ENCODE measurements around the gene CRIP3.

Gene CRIP3

GRCh38 chr6:43287717-43288679 lies 20.6 kb downstream of the CRIP3 start:
- DNase-seq (ENCODE audit: low read depth in 3 of 3) = no peak

GRCh38 chr6:43286980-43287716 lies 21.5 kb downstream of the CRIP3 start:
- no peak for DNase-seq (ENCODE audit: low read depth in 3 of 3)

DNA sequence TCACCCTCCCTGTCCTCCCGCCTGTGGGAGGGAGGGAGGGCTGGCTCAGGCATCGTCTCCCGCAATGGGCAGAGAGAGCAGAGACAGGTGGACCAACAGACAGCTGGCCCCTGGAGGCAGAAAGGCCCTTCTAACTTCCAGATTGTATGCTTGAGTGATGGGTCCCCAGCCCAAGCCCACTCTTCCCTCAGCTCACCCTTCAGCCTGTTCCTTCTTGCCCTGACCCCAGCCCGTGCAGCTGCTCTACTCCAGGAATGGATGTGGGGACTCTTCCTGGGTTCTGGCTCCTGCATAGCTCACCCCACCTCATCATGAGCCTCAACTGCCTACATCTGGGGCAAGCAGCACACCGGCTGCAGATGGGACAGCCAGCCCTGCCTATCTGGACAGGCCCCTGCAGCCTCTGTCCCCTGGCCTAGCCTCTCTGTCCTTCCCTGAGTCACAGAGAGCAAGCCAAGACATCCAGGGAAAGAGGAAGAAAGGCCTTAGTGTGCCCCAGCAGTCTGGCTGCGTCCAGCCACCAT lies 22.1 kb downstream of the CRIP3 start:
- DNase-seq (ENCODE audit: low read depth in 3 of 3) = no peak

DNA sequence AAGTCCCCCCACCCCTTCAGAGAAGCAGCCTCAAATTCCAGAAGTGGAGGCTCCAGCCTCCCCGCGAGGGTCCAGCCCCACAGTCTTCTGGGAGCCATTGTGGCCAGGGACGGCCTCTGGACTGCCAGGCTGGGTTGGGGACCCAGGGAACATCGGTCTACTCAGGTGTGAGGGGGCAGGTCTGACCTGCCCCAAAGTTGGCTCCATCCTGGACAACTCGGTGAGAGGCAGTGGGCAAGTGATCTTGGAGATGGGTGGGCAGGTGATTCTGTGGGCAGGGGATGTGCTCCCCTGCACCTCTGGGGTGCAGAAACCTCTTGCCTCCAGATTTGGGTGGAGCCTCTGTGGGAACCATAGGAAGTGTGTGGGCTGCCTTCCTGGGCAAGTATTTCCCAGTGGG lies 22.8 kb downstream of the CRIP3 start:
- no peak for DNase-seq (ENCODE audit: low read depth in 3 of 3)

DNA sequence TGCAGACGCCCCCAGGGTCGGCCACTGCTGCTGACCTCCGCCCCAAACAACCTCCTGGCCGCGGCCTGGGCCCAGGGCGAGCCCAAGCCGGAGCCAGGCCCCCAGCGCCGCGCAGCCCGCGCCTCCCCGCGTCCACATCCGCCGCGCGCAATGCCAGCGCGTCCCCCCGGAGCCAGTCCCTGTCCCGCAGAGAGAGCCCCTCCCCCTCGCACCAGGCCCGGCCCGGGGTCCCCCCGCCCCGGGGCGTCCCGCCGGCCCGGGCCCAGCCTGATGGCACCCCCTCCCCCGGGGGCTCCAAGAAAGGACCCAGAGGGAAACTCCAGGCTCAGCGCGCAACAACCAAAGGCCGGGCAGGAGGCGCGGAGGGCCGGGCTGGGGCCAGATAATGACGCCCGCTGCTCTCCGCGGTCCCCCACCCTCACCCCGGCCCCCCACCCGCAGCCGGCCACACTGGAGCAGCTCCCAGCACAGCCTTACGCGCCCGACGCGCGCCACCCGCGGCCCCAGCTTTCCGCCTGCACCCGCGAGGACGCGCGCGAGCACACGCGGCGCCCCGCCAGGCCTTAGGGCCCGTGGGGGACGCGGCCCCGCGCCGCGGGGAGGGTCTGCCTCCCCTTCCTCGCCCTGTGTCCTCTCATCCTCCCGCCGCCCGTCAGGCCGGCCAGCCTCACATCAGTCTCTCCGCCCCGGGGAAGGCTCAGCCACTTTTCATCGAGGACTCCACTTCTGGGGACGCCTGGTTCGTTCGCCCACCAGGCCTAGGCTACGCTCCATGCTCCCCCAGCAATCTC lies 23.4 kb downstream of the CRIP3 start:
- no peak for DNase-seq (ENCODE audit: low read depth in 3 of 3)

DNA sequence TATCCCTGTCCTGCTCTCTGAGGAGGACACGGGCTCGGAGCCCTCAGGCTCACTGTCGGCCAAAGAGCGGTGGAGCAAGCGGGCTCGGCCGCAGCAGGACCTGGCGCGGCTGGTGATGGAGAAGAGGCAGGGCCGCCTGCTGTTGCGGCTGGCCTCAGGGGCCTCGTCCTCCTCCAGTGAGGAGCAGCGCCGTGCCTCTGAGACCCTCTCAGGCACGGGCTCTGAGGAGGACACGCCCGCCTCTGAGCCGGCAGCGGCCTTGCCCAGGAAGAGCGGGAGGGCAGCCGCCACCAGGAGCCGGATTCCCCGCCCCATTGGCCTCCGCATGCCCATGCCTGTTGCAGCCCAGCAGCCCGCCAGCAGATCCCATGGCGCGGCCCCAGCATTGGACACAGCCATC lies 24.7 kb downstream of the CRIP3 start:
- DNase-seq (ENCODE audit: low read depth in 3 of 3) = no peak

DNA sequence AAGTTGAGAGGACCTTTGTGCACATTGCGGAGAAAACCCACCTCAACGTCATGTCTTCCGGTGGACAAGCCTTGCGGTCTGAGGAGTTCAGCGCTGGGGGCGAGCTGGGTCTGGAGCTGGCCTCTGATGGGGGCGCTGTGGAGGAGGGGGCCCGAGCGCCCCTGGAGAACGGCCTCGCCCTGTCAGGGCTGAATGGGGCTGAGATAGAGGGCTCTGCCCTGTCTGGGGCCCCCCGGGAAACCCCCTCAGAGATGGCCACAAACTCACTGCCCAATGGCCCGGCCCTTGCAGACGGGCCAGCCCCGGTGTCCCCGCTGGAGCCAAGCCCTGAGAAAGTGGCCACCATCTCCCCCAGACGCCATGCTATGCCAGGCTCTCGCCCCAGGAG lies 25.1 kb downstream of the CRIP3 start:
- no peak for DNase-seq (ENCODE audit: low read depth in 3 of 3)

DNA sequence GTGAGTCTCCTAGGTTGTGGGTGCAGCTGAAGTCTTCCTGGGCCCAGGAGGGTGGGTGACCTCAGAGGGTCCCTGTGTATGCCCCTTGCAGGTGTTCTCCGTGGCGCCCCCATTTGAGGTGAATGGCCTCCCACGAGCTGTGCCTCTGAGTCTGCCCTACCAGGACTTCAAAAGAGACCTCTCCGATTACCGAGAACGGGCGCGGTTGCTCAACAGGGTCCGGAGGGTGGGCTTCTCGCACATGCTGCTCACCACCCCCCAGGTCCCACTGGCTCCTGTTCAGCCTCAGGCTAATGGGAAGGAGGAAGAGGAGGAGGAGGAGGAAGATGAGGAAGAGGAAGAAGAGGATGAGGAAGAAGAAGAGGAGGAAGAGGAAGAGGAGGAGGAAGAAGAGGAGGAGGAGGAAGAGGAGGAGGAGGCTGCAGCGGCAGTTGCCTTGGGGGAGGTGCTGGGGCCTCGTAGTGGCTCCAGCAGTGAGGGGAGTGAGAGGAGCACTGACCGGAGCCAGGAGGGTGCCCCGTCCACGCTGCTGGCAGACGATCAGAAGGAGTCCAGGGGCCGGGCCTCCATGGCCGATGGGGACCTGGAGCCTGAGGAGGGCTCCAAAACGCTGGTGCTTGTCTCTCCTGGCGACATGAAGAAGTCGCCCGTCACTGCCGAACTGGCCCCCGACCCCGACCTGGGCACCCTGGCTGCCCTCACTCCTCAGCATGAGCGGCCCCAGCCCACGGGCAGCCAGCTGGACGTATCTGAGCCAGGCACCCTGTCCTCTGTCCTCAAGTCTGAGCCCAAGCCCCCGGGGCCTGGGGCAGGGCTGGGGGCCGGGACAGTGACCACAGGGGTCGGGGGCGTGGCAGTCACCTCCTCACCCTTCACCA lies 25.8 kb downstream of the CRIP3 start:
- no peak for DNase-seq (ENCODE audit: low read depth in 3 of 3)

DNA sequence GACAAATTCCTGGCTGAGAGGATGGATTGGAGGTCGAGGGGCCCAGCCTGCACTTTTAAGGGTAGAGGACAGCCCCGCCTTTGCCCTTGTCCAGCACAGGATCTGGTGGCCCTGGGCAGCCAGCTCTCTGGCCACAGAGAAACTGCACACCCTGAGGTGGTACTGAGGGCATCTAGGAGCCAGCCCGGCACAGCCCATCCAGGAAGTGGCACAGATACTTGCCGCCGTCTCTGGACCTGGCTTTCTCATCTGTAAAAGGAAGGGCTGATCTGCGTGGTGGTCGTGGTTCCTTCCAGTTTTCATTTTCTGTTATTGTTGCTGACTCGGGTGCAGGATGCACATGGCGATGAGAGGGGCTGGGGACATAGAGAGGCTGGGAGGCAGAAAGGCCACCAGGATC lies 26.6 kb downstream of the CRIP3 start:
- DNase-seq (ENCODE audit: low read depth in 3 of 3) = no peak

- DNase-seq (ENCODE audit: low read depth in 3 of 3) = no peak
Observed at GRCh38 chr6:43280234-43280633, 28.4 kb downstream of the CRIP3 start.

DNA sequence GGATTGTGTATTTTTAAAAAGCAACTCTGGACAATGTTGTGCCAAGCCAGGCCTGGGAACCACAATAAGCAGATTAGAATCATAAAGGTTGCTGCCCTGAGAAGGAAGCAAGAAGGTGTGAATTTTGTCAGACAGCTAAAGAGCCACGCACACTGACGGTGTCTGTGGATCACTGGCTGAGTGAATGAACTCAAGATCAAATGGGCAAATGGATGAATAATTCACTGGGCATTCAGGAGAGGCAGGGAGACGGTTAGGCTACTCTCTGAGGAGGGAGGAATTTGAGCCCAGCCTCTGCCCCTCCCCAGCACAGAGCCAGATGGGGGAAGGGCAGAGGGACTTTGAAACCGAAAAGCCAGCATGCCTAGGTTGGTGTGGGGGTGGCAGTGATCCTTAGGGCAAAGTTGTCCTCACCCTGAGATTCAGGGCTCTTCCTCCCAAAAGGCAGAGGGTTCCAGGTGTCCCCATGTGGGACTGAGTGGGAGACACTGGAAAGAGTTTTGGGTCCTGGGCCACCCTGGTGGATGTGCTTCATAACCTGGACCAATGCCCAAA lies 30.0 kb downstream of the CRIP3 start:
- no peak for DNase-seq (ENCODE audit: low read depth in 3 of 3)

DNA sequence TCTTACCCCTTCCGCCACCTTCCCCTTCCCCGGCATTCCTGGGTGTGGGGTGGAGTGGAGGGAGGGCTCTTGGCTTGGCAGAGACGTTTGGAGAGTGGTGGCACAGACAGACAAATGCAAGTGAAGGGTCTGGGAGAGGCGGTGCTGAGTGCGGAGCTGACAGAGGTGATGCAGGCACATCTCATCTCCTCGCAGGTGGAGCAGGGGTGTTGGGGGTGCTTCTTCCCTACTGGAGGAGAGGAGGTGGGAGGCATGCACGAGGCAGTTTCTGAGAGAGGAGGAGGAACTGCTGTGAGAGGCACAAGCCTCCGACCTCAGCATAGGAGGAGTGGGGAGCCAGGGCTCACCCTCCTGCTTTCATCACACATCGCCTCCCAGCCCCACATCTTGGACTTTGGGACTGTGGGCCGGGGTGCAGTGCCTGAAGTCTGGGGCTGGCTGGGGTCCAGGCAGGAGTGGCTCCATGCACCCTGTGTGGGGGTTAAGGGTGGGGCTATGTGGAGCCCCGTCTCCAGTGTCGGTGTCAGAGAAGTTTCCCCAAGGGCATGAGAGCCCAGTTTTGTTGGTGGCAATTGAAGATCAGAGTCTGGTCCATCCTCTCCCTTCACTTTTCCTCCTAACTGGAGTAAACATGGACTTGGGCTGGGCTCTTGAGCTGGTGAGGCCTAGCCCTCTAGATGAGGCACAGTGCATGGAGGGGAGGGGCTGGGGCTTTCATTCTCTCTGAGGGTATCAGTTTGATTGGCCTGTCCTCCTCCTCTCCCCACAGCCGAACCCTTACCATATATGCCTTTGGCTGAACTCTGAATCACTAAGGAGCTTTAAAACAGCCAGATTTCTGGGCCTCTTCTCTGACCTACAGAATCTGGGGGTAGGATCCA lies 30.7 kb downstream of the CRIP3 start:
- no peak for DNase-seq (ENCODE audit: low read depth in 3 of 3)

GRCh38 chr6:43277306-43277642 lies 31.4 kb downstream of the CRIP3 start:
- DNase-seq (ENCODE audit: low read depth in 3 of 3) = no peak

- DNase-seq (ENCODE audit: low read depth in 3 of 3) = no peak
Observed at GRCh38 chr6:43276577-43277305, 31.9 kb downstream of the CRIP3 start.

DNA sequence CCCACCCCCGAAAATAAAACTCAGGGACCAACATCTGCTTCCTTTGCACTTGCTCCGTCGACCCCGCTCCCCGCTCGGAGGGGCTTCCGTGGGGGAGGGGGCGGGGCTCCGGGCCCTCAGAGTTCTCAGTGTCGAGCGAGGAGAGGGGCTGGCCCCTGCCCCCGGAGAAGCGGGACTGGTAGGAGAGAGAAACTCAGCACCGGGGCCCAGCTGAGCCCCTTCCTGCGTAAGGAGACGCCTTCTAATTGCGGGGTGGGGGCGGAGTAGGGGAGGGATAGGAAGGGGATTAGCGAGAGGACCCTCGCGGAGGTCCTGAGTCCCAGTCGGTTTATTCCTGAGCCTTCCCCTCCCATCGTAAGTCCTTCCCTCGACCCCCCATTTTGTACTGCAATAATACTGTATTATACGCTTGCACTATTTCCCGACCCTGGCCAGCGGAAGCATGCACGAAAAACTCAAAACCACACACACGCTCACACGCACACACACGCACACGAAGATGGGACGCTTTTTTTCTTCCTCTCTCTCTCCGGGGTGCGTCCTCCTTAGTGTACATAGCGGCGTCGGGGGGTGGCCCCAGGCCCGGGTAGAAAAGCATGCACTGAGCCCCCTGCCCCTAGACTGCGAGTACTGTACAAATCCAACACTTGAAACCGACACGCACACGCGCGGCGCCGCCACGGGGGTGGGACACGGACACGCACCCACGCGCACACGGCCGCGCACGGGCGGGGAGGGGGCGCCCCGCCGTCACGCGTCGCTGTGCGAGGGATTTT lies 32.6 kb downstream of the CRIP3 start:
- DNase-seq (ENCODE audit: low read depth in 3 of 3) = no peak

DNA sequence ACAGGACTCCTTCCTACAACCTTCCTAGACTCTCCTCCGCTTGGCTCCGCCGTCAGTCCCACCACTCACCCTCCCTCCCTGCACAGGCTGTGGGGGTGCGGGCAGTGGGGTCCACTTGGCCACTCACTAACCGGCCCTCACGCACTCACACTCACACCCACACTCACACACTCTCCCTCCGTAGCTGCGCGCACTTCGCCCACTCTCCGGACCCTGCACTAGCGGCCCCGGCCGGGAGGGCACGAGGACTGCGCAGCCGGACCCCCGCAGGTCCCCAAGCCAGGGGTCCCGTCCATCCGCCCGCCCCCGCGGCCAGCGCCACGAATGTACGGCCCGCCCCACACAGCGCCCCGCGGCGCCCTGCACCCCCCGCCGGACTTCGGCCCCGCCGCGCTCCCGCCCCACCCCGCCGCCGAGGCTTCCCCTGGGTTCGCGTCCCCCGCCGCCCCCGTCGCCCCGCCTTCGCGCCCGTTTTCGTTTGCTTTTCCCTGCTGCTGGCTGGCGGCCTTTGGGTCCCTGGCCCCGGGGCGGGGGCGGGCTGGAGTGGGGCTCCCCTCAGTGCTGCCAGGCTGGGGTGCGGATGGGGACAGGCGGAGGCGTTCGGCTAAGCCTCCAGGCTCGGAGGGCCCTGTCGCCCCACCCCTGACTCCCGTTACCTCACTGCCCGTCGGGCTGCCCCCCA lies 33.6 kb downstream of the CRIP3 start:
- DNase-seq (ENCODE audit: low read depth in 3 of 3) = no peak

GRCh38 chr6:43274127-43274915 lies 34.3 kb downstream of the CRIP3 start:
- DNase-seq (ENCODE audit: low read depth in 3 of 3) = no peak
